HG02763 (cell line): ENCODE data around the gene PACSIN2.
"Not testable (repeated sequence)": the region's sequence is repeated elsewhere in the genome, so short reads cannot be mapped to it uniquely, and the experiment has no call there.

Experiments used
- ATAC-seq: cut with Tn5 transposase; IDR thresholded peaks from one replicate; pipeline ENCODE4 v1.9.1; 2021; ENCODE audit warnings: mild to moderate bottlenecking, moderate library complexity; ENCODE audit not compliant: unreplicated experiment

The PACSIN2 gene

GRCh38 chr22:42947211-42947990, 67.5 kb downstream of the PACSIN2 start:
- ATAC-seq: no peak

DNA sequence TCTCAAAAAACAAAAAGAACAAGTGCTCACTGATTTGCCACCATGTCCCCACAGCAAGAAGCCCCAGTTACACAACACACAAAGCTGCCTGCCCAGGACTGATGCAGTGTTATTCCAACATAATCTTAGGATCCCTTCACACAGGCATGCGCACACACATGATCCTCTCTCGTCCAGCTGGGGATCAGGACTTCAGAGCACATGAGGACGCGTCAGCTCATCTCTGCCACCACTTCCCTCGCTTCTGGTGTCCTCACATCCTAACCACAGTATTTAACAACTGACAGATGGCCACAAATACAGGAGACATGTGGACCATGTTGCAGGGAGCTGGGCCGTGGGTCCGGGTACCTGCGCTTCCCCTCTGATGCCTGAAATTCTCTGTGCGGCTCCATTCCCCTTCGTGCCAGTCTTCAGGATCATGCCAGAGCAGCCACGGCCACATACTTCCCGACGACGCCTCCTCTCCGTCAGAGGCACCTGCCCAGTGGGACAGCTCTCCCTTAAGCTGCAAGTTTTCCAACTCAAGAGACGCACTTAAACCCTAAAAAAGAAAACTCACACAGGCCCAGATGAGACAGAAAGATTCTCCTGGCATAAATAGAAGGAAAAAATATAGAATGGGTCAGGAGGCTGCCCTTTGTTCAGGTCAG, 68.3 kb downstream of the PACSIN2 start:
- no peak for ATAC-seq

DNA sequence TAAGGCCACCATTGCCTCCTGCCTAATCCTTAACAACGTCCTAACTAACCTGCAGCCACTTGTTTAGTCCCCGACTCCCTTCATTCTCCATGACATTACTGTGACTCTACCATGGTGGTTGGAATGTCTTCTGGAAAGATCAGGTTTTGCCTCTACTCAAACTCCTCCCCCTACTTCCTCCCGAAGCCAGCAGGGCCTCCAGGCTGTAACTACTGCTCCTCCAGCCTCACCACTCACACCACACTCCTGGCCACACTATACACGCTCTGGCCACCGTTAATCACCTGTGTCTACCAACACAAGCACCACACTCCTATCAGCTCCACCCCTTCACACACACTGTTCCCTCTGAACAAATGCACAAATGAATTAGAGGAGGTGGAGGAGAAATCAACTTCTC, 69.2 kb downstream of the PACSIN2 start:
- ATAC-seq: no peak

DNA sequence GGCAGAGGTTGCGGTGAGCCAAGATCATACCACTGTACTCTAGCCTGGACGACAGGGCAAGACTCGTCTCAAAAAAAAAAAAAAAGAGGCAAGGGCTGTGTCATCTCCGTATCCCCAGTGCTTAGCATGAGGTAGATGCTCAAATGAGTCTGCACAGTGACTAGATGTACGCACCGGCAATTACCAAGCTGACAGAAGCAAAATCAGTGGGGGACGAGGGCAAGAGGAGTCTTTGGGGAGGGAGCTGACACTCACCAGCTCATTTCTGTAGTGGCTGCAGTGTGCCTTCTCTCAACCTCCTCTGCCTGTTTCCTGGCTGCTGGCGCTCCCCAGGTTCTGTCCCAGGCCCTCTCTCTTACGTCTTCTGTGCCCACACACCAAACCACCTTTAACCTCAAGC, 69.9 kb downstream of the PACSIN2 start:
- no peak for ATAC-seq

- ATAC-seq: no peak
Observed at GRCh38 chr22:42944409-42944808, 70.5 kb downstream of the PACSIN2 start.

GRCh38 chr22:42943981-42944380, 71.0 kb downstream of the PACSIN2 start:
- no peak for ATAC-seq

GRCh38 chr22:42942351-42942750, 72.6 kb downstream of the PACSIN2 start:
- no peak for ATAC-seq

DNA sequence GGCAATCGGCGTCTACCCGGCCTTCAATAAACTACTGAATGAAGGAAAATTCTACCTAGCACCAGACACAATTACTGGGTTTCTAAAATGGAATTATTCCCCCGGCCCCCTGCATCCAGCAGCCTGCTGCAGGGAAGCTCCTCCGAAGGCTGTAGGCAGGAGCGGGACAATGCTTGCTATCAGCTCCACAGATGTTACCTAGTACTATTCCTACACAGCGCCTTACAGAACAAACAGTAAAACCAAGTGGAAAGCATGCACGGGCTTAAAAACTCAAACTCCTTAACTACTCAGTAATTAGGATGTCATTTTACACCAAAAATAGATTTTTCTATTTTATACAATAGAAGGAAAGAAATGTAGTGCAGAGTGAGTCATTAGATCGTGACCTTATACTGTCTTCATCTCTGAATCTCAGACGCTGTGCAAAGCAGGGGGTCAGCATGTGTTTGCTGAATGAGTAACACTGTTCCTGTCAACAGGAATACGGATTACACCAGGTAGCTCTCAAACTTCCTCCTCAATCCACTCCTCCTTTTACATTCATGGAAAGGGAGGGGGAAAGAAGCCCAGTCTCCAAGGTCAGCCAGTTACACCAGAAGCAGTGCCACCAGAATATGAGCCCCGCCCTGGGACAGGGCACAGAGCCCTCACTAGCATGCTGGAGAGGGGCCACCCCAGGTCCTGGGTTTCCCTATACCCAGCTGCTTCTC, 74.9 kb downstream of the PACSIN2 start:
- no peak for ATAC-seq

- ATAC-seq: no peak
Observed at GRCh38 chr22:42939451-42939881, 75.5 kb downstream of the PACSIN2 start.

GRCh38 chr22:42938976-42939375, 76.0 kb downstream of the PACSIN2 start:
- no peak for ATAC-seq

GRCh38 chr22:42938449-42938848, 76.5 kb downstream of the PACSIN2 start:
- ATAC-seq: no peak

DNA sequence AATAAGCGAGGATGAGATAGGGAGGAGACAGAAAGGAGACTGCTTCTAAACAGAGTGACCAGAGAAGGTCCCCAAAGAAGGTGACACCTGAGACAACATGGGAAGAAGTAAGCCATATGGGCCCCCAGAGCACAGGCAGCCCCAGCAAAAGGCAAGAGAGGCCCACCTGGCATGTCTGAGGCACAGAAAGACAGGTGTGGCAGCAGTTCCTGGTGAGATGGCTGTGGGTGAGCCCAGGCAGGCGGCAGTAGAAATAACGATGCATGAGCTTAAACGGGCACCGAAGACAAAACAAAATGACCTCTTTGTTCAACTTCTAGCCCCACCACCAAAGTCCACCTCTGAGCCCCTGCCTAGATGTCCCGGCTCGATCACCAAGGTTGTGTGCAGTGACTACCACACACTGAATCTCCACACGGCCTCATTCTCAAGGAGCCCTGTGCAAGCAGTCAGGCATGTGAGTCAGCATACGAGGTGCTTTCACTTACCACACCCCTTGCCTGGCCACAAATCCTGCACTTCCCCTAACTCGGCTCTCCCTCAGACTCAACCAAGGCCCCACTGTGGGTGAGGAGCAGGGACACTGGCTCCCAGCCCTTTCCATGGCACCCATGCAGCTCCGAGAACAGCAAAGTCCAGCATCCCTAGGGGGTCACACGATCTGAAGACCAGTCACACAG, 77.6 kb downstream of the PACSIN2 start:
- no peak for ATAC-seq

- not testable (repeated sequence) for ATAC-seq
Observed at GRCh38 chr22:42936680-42937079, 78.3 kb downstream of the PACSIN2 start.

GRCh38 chr22:42934338-42934737, 80.6 kb downstream of the PACSIN2 start:
- no peak for ATAC-seq

GRCh38 chr22:42933485-42934091, 81.4 kb downstream of the PACSIN2 start:
- ATAC-seq: peak; percentile 41

- ATAC-seq: peak; percentile 10
Observed at GRCh38 chr22:42932857-42933484, 82.0 kb downstream of the PACSIN2 start.

DNA sequence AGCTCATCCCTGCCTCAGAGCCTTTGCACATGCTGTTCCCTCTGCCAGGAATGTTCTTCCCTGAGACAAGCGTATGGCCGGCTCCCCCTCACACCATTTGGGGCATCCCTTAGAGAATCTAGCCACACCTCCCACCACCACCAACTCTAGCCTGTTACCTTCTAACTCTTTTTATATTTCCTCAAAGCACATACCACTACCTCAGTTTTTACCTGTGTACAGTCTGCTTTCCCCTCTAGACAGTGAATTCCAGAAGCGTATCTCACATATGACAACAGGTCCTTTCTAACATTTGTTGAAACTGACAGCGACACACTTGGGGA, 82.8 kb downstream of the PACSIN2 start:
- no peak for ATAC-seq

- peak; percentile 37 for ATAC-seq
Observed at GRCh38 chr22:42931421-42932196, 83.3 kb downstream of the PACSIN2 start.

DNA sequence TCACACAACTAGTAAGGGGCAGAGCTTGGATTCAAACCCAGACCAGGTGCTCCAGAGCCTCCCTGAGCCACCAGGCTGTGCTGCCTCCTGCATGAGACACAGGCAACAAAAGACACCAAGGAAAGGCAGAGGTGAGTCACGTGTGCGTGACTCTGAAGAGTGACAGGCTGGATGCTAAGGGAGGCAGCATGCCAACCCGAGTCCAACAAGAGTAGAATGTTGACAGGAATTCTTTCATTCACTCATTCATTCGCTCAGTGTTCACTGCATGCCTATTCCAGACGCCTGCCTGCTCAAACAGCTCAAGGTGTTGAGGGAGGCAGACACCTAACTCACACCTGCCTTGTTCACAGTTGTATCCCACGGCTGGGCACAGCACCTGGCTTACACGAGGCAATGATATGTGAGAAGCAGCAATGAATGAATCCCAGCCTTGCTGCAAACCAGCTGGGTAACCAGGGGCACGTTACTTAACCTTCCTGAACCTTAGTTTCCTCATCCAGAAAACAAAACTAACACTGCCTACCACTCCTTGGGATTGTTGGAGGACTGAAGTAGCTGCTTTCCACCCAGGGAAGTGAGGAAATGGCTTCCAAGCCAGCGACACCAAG, 84.0 kb downstream of the PACSIN2 start:
- ATAC-seq: no peak
